HG03159 (cell line): ENCODE measurements around the gene FERMT2.

Experiments
- ATAC-seq: cut with Tn5 transposase; IDR thresholded peaks from one replicate; pipeline ENCODE4 v1.9.1; 2021; ENCODE audit warnings: mild to moderate bottlenecking, moderate library complexity; ENCODE audit not compliant: unreplicated experiment

Gene FERMT2

DNA sequence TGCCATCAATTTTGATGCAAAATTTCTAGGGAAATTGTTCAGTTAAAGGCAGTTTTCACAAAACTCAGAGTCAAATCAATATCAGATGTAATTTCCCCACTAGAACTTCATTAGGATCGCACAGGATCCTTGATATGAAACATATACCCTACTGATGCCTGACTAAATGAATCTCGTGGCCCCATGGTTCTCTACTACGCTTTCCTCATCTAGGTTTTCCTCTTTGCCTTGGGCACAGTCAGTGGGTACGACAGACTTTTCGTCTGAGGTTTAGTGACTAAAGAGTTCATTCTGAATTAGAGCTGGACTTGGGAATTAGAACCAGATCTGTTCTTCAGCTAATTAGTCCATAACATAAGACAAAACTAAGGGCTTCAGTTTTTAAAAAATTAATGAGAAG lies 117.0 kb downstream of the FERMT2 start:
- no peak for ATAC-seq

DNA sequence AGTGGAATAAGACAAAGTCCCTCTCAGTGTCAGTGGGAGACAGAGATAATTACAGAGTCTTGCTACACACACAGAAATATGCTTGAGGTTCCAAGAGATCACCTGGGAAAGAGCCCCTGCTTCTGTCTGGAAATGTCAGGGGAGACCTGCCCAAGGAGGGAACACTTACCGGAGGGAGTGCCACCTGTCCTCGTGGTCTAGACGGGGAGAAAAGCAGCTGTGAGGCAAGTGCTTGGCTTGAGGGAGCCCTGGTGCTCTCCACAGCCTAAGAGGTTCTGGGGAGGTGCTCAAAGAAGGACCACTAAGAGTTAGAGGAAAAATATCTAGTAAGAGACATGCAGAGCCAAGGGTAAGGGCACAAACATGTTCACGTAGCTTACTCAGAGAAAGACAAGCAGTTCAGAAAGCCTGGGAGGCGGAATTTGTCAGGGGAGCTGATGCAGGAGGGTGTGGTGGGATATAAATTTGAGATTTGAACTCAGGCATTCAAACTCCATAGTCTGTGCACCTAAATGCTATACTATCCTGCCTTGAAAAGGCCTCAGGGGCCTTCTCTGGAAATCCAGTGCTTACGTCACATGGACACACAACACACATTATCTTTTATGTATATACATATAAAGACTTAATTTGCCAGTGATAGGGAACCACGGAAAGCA lies 121.2 kb downstream of the FERMT2 start:
- no peak for ATAC-seq

DNA sequence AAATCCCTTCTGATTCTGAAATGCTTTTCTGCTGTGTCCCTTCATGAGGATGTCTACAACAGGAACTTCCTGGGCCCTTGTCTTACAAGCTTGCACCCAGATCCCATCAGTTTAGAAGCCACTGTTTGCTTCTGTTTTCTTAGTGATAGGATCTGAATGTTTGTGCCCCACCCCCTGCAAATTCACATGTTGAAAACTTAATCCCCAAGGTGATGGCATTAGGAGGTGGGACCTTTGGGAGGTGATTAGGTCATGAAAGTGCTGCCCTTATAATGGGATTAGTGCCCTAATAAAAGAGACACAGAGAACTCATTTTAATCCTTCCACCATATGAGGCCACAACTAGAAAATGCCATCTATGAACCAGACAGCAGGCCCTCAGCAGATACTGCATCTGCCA lies 123.4 kb downstream of the FERMT2 start:
- ATAC-seq, result no peak

DNA sequence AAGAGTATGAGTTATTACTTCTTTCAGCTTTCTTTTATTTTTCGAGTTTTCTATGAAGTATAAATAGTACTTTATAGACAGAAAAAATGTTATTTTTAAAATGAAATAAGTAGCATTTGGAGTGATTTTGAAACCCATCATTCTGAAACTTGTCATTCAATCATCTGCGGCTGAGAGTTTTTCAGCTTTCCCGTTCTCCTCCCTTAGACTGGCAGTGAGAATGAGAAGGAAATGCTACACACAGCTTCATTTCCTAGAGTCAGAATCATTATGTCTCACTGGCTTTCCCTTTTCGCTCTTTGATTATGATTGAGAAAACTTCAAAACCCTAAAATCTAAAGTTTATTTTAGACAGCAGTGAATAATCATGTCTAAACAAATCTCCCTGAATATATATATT lies 125.8 kb downstream of the FERMT2 start:
- no peak for ATAC-seq

DNA sequence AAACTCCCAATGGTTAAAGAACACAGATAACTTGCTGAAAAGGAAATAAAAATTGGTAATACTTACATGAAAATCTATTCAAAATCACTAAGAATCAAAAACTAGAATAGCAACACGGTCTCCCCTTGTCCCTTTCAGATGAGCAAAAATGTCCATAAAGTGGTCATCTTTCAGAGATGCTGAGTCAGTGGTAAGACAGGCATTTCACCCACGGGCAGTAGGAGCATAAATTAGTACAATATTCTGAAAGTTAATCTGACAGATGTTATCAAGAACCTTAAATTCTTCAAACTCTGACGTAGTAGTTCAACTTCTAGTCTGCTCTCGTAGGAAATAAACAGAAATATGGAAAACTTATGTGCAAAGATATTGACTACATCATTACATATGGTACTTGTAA lies 126.4 kb downstream of the FERMT2 start:
- no peak for ATAC-seq

DNA sequence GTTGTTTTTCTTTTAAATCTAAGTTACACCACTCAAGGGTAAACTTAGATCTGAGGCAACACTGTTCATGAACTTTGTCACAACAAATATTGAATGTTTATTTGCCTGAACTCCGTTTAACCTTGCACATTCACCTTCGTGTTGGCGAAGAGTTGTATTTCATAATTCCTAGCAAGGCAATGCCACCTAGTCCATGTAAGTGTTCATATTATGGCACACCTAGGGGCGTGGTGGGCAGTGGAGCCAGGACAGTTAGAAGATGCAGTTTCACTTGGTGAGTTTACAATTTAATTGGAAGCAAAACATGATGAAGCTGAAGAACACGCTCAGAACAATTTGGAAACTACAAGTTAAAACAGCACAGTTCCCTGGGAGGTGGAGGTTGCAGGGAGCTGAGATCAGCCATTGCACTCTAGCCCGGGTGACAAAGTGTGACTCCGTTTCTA lies 129.0 kb downstream of the FERMT2 start:
- no peak for ATAC-seq

DNA sequence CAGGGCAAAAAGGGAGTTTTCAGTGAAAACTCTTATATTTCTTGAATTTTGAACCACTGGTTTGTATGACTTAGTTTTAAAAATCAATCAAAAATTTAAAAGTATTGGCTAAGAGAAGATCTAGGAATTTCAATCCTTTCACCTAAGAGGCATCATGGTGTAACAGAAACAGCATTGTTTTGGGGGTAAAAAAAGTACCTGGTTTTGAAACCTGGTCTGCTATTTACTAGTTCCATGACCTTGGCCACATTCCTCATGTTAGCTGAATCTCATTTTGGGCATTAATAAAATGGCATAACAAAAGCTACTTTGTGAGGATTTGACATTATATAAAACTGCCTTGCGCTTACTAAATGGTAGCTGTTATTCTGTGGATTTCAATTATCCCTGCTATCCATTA lies 142.7 kb downstream of the FERMT2 start:
- ATAC-seq, result no peak
